Activated CD4-positive, CD25-positive, alpha-beta regulatory T cell treated with anti-CD3 and anti-CD28 coated beads, Interleukin-2, amount 50 U/mL, for 24 hours (primary cell): Measurements from ENCODE around the gene ADSS1.
"Not testable (repeated sequence)": the region's sequence is repeated elsewhere in the genome, so short reads cannot be mapped to it uniquely, and the experiment has no call there.

Source experiments
- ATAC-seq, 2 donors: fragments of 150-1000 bp; cut with Tn5 transposase; one replicate each; pipeline ENCODE4 v1.10.0; 2021; ENCODE audit warnings: mild to moderate bottlenecking in 1 of 2, moderate library complexity in 1 of 2

ADSS1 gene

DNA sequence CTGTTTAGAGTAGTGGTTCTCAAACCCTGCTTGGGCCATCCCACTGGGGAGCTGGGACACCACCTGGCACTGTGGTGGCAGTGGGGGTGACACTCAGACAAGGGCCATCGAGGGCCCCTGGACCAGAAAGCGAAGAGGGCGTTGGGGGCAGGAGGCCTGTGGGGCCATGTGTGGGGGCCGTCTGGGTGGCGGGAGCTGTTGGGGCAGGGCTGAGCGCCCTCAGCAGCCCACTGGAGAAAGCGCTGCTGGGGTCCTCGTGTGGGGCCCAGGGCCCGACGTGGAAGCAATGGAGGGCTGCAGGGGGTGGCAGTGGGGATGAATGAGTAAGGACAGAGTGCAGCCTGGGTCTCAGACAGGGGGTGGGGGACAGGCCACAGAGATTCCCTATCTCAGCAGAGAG is 5.9 kb upstream of the ADSS1 start:
- ATAC-seq: no peak

DNA sequence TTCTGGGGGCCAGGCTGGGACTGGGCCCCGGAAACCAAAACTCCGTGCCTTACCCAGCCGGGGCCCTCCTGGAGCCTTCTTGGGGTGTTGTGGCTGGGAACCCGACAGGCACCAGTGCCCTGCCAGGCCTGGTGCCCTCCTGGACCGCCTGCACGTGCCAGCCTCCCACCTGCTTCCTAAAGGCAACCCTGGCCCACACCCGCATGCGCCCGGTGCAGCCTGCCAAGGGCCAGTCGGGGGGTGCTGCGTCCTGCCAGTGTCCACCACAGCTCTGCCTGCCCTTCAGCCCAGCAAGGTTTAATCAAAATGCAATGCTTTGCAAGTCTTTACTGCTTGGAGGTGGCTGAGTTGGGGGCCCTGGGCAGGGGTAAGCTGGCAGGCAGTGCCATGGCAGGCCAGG is 5.2 kb upstream of the ADSS1 start:
- no peak for ATAC-seq

DNA sequence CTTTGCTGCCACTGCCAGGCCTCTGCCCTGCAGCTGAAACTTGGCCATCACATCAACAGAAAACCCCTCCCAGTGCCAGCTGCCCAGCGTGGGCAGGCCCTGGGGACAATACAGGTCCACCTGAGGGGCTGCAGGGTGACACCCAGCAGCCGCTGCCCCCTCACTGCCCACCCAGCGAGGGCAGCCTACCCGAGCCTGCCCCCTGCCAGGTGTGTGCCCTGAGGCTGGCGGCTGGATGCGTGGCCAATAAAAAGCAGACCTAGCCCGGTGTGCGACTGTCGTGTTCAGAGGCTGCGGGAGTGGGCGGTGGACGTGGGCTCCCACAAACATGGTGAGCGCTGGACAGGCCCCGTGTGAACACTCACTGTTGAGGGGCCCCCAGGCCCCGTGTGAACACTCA is 4.7 kb upstream of the ADSS1 start:
- no peak for ATAC-seq

DNA sequence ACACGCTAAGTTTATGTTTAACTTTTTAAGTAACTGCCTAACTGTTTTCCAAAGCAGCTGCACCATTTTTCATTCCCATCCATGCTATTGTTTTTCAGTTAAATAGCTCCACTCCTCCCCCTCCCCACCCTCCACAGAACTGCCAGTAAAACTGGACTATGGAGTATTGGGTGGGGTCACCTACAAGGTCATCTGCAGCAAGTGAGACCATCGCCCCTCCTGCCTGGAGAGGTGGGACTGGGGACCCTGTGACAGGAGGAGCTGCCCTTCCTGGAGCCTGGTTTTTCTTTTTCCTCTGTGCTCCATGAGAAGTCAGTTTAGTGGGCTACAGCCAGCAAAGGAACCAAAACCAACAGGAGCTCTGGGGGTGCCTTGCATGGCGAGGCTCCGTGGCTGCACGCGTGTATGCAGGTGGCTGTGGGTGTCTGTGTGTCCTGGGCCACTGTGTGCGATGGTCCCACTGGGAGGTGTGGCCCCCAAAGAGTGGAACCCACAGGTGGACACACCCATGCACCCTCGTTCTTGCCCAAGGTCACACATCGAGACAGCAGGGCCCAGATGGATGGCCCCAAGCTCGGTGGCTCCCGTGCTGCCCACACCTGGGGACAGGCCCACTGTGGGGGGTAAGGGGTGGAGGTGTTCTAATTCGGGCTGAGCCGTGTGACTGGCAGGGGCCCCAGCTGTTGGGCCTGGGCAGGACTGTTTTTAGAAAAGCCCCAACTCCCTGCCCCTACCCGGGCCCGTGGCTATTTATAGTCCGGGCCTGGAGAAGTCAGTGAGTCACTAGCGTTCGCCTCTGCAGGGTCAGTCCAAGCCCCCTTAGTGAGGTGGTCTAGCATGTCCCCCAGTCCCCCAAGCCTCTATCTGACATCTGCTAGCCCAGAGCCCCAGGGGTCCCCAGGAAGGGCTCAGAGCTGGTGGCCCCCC is 2.3 kb upstream of the ADSS1 start:
- ATAC-seq: no peak

DNA sequence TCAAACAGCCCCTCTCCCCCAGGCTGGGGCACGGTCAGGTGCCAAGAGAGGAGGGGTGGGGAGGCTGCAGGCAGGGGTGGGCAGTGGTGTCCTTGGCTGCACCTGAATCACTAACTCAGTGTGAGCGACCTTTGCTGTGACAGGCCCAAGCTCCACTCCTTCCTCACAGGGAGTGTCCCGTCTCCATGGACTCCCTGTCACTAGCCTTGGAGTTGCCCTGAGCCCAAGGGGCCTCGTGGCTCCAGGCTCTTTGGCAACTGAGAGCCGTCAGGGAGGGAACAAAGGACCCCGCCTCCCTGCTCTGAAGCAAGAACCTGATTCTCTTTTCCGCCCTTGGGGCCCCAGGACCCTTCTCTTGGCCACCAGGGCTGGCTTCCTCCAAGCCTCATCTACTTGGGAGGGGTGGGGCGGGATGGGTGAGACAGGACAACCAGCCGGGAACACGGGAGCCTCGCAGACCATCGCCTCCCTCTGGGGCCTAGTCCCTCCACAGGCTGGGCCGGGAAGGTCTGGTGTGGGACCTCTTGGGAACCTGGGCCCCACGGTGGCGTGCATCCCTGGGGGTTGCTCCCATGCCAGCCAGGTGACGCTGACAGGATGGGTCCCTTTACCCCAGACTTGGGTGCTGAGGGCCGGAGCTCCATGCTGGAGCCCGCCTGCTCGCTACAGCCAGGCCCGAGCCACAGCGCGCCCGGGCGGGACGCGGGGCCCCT is 935 bp upstream of the ADSS1 start:
- no peak for ATAC-seq

- peak; percentile 8 to 11 for ATAC-seq
Measured at GRCh38 chr14:104724407-104724980, 465 bp downstream of the ADSS1 start.

GRCh38 chr14:104724981-104725771 is 1.1 kb downstream of the ADSS1 start:
- ATAC-seq: no peak

GRCh38 chr14:104725772-104726548 is 1.9 kb downstream of the ADSS1 start:
- no peak for ATAC-seq

- ATAC-seq: no peak
Measured at GRCh38 chr14:104726600-104727451, 2.8 kb downstream of the ADSS1 start.

GRCh38 chr14:104728631-104729030 is 4.6 kb downstream of the ADSS1 start:
- no peak for ATAC-seq

DNA sequence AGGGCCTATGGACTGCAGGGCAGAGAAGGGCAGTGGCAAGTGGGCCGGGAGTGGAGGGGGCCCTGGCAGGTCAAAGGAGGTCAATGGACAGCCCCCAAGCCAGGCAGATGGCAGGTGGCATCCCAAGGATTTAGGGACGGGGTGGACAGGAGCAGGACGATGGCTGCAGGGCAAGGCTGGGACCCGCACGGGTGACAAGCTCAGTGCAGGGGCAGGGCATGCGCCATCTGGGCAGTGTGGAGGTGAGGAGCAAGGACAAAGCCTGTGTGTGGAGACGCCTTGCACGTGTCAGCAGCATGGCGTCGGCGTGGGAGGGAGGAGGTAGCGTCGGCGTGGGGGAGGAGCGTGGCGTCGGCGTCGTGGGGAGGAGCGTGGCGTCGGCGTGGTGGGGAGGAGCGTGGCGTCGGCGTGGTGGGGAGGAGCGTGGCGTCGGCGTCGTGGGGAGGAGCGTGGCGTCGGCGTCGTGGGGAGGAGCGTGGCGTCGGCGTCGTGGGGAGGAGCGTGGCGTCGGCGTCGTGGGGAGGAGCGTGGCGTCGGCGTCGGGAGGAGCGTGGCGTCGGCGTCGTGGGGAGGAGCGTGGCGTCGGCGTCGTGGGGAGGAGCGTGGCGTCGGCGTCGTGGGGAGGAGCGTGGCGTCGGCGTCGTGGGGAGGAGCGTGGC is 5.3 kb downstream of the ADSS1 start:
- not testable (repeated sequence) for ATAC-seq

- no peak for ATAC-seq
Measured at GRCh38 chr14:104729835-104730181, 5.8 kb downstream of the ADSS1 start.

- no peak for ATAC-seq
Measured at GRCh38 chr14:104730487-104730886, 6.5 kb downstream of the ADSS1 start.

DNA sequence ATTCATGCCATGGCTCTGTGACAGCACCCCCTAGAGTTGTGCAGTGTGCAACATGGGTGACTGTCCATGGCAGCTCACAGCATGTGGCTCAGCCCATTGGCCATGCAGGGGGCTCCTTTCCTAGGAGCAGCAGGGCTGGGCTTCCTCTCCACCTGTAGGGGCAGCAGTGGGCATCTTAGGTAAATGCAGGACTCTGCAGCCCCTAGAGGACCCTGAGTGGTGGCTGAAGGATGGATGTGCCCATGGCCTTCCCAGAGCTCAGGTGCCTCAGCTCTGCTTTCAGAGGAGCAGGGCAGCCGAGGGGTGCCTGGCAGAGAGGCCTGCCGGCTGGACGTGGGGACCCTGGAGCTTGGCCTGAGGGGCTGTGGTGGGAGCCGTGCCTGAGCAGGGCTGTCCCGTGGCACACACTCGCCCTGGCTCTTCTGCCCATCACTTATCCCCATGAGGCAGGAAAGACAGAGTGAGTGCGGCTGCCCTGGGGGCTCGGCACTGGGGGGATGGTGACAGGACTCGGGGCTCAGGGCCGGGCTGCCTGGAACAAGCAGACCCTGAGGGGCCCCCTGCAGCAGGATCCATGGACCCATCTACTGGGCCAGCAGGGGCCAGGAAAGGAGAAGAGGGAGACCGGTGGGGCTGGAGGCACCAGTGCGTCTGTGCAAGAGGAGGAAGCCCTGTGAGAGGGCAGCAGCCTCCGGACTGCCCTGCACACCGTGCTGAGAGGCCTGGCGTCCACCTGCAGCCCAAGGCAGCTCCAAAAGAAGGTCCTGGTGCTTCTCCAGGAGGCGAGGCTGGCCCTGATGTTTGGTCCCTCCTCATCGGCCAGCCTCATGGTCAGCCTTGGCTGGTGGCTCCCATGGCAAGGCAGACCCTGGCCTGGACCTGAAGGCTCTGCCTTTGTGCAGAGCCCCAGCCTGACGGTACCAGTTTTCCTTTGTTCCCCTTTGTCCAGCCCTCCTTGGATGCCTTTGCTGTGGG is 7.6 kb downstream of the ADSS1 start:
- ATAC-seq: no peak

GRCh38 chr14:104732355-104732804 is 8.4 kb downstream of the ADSS1 start:
- ATAC-seq: no peak

GRCh38 chr14:104732931-104733681 is 9.1 kb downstream of the ADSS1 start:
- ATAC-seq: no peak

DNA sequence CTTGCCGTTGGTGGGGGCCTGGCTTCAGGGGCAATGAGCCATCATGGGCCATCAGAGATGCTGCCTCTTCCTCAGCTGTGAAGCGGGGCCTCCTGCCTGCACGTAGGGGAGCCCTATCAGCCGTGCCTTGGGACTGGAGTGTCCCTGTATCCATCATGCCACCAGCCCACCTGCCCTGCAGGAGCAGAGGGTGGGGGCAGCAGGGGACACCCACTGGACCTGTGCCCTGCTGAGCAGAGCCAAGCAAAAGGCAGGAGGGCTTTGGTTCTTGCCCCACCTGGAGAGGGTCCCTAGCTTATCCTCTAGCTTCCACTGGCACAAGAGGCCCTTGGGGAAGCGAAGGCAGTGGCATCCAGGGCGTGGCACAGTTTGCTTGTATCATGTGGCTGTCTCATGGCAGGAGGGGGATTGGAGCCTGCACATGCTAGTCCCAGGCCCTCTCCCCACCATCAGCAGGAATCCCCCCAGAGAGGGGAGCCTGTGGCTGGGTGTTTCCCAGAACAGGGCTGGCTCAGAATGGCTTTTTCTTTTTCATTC is 10.1 kb downstream of the ADSS1 start:
- ATAC-seq: no peak

- ATAC-seq: no peak
Measured at GRCh38 chr14:104734601-104734990, 10.6 kb downstream of the ADSS1 start.
